GM18867 (cell line): ENCODE results near the gene CAGE1.

Experiments used
- ATAC-seq: cut with Tn5 transposase; IDR thresholded peaks from one replicate; pipeline ENCODE4 v1.9.1; 2021; ENCODE audit warnings: mild to moderate bottlenecking, moderate library complexity; ENCODE audit not compliant: unreplicated experiment

The CAGE1 gene

GRCh38 chr6:7389451-7390225 is at the start of gene CAGE1, which contains the start of gene RIOK1:
CAGE1 (minus strand) TSS chr6:7389742; CDS start chr6:7387173, 2,569 bp downstream.
RIOK1 (plus strand) TSS chr6:7389808; CDS start chr6:7390003, 195 bp downstream.
- ATAC-seq = peak; percentile 95

GRCh38 chr6:7439228-7439627 is 49.7 kb upstream of the CAGE1 start:
- no peak for ATAC-seq

DNA sequence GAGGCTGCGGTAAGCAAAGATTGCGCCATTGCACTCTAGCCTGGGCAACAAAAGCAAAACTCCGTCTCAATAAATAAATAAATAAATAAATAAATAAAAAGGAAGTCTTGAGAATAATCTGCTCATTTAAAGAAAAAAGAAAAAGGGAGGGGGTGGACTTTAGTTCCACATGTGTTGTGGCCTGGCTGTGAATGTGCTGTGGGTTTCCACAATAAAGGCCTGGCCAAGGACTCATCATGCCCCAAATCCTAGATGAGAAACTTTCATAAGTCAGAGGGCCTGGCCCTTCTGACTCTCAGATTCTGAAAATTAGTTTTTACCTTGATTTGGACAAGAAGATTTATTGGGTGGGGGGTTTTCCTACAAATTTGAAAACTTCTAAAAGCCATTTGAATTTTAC is 48.5 kb upstream of the CAGE1 start:
- no peak for ATAC-seq

GRCh38 chr6:7434672-7435071 is 45.1 kb upstream of the CAGE1 start:
- ATAC-seq = no peak

DNA sequence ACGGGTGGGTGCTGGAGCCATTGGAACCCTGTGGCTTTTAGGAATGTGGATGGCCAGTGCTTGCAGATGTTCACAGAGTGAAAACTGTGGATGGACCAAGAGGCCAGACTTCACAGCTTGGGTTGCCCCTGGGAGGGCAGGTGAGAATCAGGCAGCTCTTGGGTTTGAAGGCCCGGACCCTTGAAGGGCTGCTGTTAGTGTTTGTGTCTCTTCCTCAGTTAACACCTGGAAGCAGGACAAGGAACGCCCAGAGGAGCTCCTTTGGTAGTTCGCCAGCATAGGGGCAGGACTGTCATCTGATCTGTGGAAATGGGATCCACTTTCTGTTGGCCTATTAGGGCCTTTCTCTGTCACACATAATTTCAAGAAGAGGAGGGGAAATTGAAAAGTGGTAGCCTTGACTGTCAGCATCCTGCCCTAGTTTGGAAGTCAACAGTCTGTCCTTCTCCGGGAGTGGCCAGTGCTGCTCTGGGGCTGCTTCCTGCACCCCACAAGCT is 43.6 kb upstream of the CAGE1 start:
- no peak for ATAC-seq

DNA sequence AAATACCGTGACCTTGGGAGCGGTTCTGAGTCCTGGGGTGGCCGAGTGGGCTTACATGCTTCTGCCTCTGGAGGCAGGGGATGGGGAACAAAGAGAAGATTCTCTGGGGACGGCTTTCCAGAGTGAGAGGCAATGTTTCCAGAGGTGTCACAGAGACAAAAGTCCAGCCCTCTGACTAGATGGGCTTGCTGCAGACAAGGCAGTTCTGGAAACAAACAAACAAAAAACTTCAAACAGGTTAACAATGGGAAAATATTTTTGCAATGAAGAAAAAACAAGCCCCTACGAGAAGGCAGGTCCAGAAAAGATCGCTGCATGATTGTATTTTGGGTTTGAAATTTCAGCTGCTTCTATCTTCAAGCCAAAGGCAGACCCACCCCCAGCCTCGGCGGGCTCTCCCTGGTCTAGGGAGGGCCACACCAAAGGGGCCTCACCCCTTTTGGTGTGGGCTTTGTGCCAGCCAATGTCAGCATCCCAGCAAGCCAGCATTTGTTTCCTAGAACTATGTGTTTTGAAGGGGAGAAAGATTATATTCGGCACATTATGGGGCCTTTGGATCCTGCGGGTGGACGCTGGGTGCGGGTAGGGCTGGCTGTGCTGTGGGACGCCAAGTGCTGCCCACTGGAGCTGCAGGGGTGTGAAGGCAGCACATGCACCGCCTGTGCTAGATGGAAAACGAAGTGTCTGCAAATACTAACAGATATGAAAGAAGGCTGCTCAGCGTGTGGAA is 43.0 kb upstream of the CAGE1 start:
- ATAC-seq = no peak

GRCh38 chr6:7431674-7432390 is 42.3 kb upstream of the CAGE1 start:
- ATAC-seq = no peak

GRCh38 chr6:7431313-7431673 is 41.8 kb upstream of the CAGE1 start:
- no peak for ATAC-seq

- ATAC-seq = no peak
Measured at GRCh38 chr6:7426447-7427169, 37.1 kb upstream of the CAGE1 start.

DNA sequence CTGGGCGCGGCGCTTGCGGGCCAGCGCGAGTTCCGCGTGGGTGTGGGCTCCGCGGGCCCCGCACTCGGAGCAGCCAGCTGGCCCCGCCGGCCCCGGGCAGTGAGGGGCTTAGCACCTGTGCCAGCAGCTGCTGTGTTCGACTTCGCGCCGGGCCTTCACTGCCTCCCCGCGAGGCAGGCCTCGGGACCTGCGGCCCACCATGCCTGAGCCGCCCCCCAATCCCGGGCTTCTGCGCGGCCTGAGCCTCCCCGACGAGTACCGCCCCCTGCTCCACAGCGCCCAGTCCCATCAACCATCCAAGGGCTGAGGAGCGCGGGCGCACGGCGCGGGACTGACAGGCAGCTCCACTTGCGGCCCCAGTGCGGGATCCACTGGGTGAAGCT is 36.3 kb upstream of the CAGE1 start:
- ATAC-seq = no peak

DNA sequence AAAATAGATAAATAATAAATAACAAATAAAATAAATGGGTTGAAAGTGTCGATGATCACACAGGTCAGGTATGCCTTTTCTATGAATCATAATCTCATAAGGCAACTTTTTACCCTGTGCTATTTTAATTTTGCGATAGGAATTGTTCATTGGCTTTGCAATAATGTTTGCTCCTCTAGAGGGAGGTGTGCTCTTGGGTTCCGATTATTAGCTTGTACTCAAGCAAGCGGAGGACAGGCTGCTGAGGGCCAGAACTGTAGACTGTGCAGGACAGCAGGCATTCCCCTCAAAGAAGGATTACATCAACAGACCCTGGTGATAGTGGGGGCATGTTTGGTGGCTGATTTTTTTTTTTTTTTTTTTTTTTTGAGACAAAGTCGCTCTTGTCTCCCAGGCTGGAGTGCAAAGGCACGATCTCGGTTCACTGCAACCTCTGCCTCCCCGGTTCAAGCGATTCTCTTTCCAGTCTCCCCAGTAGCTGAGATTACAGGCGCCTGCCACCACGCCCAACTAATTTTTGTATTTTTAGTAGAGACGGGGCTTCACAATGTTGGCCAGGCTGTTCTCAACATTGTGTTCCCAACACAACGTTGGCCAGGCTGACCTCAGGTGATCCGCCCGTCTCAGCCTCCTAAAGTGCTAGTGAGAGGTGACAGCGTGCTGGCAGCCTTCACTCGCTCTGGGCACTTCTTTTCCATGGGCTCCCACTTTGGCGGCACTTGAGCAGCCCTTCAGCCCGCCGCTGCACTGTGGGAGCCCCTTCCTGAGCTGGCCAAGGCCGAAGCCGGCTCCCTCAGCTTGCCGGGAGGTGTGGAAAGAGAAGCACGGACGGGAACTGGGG is 35.6 kb upstream of the CAGE1 start:
- ATAC-seq = no peak

DNA sequence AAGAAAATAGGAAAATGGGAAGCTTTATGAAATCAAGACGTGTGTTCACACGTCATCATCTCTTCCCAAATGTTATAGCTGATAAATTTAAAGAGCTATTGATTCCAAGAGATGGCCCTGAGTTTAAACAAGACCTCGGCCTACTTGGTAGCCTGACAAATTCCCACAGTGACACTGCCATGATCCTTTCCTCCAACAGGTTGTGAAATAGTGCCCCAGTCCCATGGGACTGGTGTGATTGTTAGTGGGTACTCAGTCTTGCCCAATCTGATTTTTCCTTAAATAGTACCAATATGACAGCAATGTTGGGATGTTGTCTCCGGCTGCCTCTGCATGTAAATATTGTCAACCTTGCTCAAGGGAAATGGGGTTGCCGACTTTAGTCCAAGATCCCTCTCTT is 34.5 kb upstream of the CAGE1 start:
- no peak for ATAC-seq

- no peak for ATAC-seq
Measured at GRCh38 chr6:7421066-7421465, 31.5 kb upstream of the CAGE1 start.

DNA sequence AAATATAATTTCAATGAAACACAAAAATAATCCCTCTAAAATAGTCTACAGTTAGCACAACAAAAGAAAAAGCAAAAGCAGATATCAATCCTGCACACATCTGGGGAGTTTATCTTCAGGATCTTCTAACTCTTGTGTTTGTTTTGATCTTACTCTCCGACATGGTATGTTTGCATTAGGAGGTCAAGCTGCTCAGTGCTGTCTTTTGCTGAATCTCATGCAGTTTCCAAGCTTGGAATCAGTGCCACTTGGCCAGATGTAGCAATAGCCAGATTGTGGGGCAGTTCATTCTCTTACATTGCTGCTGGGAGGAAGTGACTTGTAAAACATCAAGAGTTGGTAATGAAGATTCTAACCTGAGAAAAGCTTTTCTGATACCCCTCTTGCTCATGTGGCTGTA is 29.5 kb upstream of the CAGE1 start:
- ATAC-seq = no peak

GRCh38 chr6:7418238-7418905 is 28.8 kb upstream of the CAGE1 start:
- ATAC-seq = no peak

GRCh38 chr6:7417684-7418083 is 28.1 kb upstream of the CAGE1 start:
- no peak for ATAC-seq

GRCh38 chr6:7414811-7415210 is 25.3 kb upstream of the CAGE1 start:
- no peak for ATAC-seq

DNA sequence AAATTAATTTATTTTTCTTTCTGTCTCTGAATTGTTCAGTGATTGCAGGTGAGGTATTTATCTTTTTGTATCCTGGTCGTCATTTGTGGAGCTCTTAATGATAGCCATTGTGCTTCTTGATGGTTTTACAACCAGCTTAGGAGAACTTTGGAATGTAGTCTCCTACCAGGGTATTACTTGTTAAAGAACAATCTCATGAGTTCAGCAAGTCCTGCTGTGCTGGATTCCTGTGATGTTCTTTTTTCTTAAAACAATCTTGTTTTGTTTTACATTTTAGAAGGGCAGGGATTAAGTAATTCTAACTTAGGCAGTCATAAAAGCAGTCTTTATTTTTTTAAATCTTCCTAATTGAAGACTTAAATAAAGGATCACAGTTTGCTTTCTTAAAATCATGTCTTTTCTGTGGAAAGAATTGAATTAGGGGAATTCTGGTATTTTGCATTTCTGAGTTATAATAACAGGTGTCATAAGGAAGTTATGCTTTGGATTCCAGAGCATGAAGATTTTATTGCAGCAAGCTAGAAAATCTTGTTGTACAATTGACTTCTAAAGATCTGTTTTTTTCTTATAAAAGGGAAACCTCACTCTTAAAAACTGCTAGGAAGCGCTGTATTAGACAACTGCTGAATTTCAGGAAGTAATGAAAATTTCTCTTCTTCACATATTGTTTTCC is 23.7 kb upstream of the CAGE1 start:
- no peak for ATAC-seq

DNA sequence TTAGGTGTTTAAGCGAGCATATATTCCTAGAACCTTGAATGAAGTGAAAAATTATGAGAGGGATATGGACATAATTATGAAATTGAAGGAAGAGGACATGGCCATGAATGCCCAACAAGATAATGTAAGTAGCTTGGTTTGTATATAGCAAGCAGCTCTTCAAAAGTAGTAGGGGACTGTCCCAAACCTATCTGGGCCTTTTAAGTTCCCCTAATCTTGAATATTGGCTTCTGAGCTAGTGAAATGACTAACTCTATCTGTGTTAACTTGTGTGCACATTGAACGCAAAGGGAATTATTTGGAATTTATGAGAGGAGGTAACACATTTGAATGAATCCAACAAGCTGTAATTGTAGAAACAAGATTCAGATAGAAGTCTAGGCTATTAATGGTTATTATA is 21.8 kb upstream of the CAGE1 start:
- no peak for ATAC-seq
